ENCODE measurements around the gene CCNA1.

Gene CCNA1

DNA sequence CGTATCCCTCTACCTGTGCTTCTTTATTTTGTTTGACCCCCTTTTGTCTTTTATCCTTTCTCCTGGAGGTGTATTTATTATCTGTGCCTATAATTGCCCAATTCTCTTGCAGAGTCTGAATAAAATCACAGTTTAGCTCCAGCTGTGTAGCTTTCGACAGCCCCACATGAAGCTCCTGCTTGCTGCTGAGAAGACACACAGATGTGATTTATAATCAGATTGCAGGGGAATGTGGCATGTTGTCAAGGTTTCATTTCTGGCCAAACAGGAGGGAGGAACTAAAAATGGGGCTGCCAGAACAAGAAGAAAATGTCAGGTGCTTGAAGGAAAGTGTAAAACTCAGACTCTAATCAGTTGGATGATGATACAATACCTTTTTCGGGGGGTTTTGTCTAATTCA, 22.7 kb downstream of the CCNA1 start:
- no peak for DNase-seq

DNA sequence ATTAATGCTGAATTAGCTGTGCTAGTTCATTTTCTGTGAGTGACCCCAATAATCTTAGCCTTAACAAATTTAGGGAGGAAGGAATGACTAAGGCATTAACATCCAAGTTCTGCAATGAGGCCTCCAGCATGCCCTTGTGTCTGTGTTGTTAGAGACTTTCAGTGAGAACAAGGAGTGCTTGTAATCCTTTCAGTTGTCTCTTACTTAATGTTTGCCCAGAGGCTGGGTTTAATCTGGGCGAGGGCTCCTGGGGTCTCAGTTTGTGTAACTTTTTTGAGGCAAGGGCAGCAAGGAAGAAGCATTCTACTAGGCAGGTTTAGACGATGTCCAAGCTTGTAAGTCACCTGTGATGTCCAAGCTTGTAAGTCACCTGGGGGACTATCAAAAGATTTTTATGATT, 24.3 kb downstream of the CCNA1 start:
- DNase-seq: no peak

DNA sequence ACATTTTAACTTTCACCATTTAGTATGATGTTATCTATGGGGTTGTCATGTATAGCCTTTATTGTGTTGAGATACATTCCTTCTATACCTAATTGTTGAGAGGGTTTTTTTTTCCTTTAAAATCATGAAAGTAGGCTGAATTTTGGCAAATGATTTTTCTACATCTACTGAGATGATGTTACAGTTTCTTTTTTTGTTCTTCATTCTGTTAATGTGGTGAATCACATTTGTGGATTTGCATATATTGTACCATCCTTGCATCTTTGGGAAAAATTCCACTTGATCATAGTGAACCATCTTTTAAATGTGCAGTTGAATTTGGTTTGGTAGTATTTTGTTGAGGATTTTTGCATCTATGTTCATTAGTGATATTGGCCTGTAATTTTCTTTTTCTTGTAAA, 29.2 kb downstream of the CCNA1 start:
- no peak for DNase-seq

DNA sequence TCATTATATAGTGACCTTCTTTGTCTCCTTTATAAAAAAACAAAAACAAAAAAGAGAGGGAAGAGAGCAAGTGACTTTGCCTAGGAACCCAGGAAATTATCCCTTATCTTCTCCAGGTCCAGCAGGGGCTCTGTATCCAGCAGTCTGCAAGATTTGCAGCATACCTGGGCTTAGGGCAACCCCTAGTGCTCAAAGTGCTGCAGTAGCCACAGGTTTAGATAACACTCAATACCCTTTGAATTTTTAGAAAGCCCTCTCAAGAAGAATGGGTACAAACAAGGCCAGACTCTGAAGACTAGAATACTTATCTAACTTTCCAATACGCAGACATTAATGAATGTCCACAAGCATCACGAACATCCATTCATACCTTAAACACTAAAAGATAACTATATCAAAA, 43.2 kb downstream of the CCNA1 start:
- DNase-seq: no peak

DNA sequence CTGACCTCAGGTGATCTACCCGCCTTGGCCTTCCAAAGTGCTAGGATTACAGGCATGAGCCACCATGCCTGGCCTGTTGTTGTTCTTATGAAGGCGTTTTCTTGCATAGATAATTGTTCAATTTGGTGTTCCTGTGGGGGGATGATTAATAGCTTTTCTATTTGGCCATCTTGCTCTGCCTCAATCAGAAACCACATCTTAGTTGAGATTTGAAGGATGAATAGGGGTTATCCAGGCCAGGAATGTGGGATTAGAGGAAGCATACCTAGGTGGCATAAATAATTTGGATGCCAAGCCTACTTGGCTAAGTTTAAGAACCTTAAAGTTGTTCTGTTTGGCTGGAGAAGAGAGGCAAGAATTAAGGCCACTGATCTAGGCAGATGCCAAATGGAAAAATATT, 44.4 kb downstream of the CCNA1 start:
- no peak for DNase-seq

DNA sequence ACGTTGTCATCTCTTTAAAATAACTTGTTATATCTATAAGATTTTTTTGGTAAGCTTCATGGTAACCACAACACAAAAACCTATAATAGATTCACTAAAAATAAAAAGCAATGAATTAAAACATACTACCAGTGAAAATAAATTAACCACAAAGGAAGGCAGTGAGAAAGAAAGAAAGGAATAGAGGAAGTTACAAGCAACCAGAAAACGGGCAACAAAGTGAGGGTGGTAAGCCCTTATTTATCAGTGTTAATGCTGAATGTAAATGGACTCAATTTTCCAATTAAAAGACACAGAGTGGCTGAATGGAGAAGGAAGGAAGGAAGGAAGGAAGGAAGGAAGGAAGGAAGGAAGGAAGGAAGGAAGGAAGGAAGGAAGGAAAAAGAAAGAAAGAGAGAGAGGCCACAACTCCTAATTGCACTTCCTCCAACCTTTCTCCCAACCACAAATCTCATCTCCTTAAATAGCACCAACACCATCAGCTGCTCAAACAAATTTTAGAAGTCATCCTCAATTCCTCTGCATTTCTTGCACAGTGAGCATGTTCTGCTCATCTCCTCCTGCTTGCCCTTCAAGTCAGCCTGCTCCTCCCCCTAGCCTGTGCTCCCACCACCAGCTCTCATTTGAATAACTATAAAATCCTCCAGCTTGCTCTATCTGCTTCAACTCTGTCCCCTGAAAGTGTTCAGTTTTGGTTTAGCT, 48.6 kb downstream of the CCNA1 start:
- no peak for DNase-seq

DNA sequence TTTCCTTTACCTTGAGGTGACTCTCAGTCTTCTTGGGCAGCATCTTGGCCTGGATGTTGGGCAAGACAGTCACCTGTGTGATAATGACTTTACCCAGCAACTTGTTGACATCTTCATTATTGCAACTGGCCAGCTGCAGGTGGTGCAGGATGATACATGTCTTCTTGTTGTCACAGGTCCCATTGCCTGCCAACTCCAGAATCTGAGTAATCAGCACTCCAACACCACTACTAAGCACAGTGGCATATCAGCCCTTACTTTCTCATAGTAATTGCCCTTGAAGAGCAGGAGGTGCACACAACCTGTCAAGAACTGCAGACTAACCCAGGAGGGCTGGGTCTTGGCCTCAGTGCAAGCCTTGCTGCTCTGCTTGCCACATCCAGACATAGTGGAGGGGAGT, 57.8 kb downstream of the CCNA1 start:
- DNase-seq: no peak

Data from NCI-H226 (cell line).